ACC112 (cell line): Measurements from ENCODE around the gene GPATCH2L.

Source experiments
- H2AFZ ChIP-seq: fragments of 200-600 bp; sonication (generic); one replicate; pipeline ENCODE4 v1.6.0; 2017; ENCODE audit warnings: antibody characterized with exemption, low read length; ENCODE audit not compliant: unreplicated experiment
- H3K27ac ChIP-seq: fragments of 200-600 bp; sonication (generic); 2 replicates; pipeline ENCODE4 v1.5.1; 2014; ENCODE audit warnings: low read depth, mild to moderate bottlenecking, antibody characterized with exemption, low read length, moderate library complexity
- H3K27me3 ChIP-seq: fragments of 200-600 bp; sonication (generic); 2 replicates; pipeline ENCODE4 v1.6.1; 2014; ENCODE audit warnings: mild to moderate bottlenecking, antibody characterized with exemption, low read length, moderate library complexity, mixed read lengths; ENCODE audit not compliant: insufficient read depth
- H3K36me3 ChIP-seq: fragments of 200-600 bp; sonication (generic); 2 replicates; pipeline ENCODE4 v1.6.1; 2016; ENCODE audit warnings: mild to moderate bottlenecking, antibody characterized with exemption, low read length, moderate library complexity, mixed read lengths; ENCODE audit not compliant: insufficient read depth
- H3K4me1 ChIP-seq: fragments of 200-600 bp; sonication (generic); one replicate; pipeline ENCODE4 v1.6.1; 2016; ENCODE audit warnings: low read length, mixed read lengths; ENCODE audit not compliant: insufficient read depth, unreplicated experiment, control insufficient read depth
- H3K4me3 ChIP-seq: fragments of 200-600 bp; sonication (generic); 2 replicates; pipeline ENCODE4 v1.5.1; 2014; ENCODE audit warnings: mild to moderate bottlenecking, low read depth, low read length
- H3K79me2 ChIP-seq: fragments of 200-600 bp; sonication (generic); one replicate; pipeline ENCODE4 v1.6.0; 2016; ENCODE audit warnings: low read length; ENCODE audit not compliant: control insufficient read depth, unreplicated experiment, insufficient read depth

GPATCH2L gene

DNA sequence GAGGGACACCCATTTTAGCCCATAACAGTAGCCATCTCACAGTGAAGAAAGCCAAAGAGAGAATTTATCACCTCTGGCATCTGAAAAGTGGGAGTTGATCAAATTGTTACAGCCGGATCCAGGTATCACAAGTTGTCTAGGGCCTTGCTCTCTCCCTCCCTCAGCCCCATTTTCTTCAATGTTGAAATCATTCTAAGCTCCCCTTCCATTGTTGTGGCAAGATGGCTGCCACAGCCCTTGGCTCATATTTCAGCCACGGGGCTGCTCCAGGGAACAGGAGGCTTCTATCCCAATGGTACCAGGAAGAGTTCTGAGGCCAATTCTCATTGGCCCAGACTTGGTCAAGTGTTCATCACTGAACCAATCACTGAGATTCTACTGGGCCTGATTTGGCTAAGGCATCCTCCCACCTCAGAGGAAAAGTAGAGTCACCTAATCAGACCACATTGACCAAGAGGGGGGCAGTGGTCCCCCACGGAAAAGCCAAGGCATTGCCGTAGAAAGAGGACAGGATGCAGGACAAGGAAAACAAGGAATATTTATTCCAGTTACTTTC lies 106.2 kb downstream of the GPATCH2L start:
- H3K27ac ChIP-seq = no peak overlapping the region
- no peak overlapping the region for H3K4me3 ChIP-seq
- H3K27me3 ChIP-seq = peaks cover 46% of the 10 kb centered on the region
- no peak overlapping the region for H2AFZ ChIP-seq
- no peaks in the 10 kb centered on the region for H3K79me2 ChIP-seq
- peaks cover 6% of the 10 kb centered on the region for H3K4me1 ChIP-seq
- no peaks in the 10 kb centered on the region for H3K36me3 ChIP-seq

DNA sequence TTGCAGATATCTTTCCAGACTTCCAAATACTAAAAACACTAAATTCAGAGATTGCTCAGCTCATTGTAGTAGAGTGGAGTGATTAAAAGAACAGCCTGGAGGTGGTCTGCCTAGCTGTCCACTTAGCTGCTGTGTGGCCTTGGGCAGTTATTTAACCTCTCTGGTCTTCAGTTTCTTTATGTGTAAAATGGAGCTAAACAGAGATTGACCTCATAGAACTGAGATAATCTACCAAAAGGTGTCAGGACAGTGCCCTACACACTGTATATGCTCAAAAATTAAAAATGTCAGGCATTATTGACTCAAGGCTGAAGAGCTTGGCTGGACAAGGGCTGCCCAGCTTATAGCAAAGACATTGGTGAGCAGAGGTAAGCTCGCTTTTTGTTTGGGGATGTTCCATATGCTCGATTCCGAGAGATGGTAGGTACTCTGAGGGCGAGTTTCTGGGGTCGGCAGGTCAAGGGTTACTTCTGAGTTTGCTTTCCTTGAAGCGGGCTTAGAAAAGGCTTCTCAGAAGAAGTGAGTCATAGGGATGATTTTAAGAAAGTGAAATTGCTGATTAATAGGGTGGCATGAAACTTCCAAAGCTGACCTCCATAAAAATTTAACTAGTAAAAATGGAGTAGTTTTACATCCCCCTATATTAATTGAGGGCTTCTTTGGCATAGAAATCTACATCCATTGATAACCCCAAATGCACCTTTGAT lies 107.5 kb downstream of the GPATCH2L start:
- H3K27ac ChIP-seq = no peak overlapping the region
- H3K27me3 ChIP-seq = peaks cover 44% of the 10 kb centered on the region
- H3K79me2 ChIP-seq = no peaks in the 10 kb centered on the region
- H2AFZ ChIP-seq = no peak overlapping the region
- no peak overlapping the region for H3K4me3 ChIP-seq
- no peaks in the 10 kb centered on the region for H3K36me3 ChIP-seq
- H3K4me1 ChIP-seq = peaks cover 6% of the 10 kb centered on the region

DNA sequence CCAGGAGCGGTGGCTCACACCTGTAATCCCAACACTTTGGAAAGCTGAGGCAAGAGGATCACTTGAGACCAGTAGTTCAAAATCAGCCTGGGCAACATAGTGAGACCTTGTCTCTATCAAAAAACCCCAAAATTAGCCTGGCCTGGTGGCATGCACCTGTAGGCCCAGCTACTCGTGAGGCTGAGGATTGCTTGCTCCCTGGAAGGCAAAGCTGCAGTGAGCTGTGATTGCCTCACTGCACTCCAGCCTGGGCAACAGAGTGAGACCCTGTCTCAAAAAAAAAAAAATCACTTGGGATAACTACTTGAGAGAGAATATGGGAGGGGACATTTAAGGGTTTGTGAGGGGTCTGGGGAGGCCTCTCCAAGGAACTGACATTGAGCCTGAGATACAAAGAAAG lies 109.0 kb downstream of the GPATCH2L start:
- H3K27me3 ChIP-seq = peaks cover 47% of the 10 kb centered on the region

DNA sequence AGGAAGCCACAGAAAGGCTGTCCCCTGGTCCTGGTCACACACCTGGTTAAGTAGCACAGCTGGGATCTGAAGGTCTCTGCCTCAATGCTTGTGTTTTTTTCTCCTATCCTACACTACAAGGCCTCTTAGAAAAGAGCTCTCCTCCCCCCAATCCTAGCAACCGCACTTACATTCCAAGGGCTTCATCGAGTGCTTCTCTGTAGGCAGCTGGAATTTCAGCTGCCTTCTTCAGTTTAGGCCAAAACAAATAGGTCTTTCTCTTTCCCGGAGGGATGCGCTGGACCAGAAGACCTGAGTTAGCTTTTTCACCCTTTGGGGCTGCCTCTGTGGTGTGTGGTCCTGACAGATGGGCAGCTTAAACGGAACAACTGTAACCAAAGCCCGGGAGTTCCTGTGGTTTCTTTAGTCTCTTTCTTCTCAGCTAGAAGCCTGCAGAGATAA lies 109.7 kb downstream of the GPATCH2L start:
- Histone ChIP-seq H3K36me3 (no peaks in the 10 kb centered on the region), H3K27me3 (peaks cover 48% of the 10 kb centered on the region), H3K27ac (no peak overlapping the region), H3K4me1 (peaks cover 6% of the 10 kb centered on the region), H3K4me3 (no peak overlapping the region), H2AFZ (no peak overlapping the region), H3K79me2 (no peaks in the 10 kb centered on the region)

More for the DNA sequence above, 109.0 kb downstream of the GPATCH2L start:
- Histone ChIP-seq H2AFZ (no peak overlapping the region), H3K4me3 (no peak overlapping the region), H3K36me3 (no peaks in the 10 kb centered on the region), H3K4me1 (peaks cover 6% of the 10 kb centered on the region), H3K79me2 (no peaks in the 10 kb centered on the region), H3K27ac (no peak overlapping the region)

DNA sequence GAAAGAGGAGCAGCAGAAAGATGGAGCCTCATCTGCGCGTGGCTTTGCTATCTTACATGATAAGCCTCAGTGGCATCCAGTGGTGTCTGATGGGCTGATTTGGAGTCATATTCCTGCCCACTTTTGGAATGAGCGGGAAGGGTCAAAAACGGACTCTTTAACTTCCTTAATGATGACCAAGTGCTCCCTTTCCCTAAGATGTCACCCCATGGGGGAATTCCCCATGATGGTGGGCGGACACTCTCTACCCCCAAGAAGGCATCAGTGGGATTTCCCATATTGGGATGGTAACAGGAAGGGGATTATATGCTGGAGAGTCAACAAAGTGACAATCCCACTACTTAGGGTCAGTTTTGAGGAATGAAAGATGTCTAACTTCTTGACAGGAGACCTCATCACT lies 110.9 kb downstream of the GPATCH2L start:
- peaks cover 2% of the 10 kb centered on the region for H3K4me1 ChIP-seq
- no peak overlapping the region for H3K27ac ChIP-seq
- peaks cover 50% of the 10 kb centered on the region for H3K27me3 ChIP-seq
- H3K36me3 ChIP-seq = no peaks in the 10 kb centered on the region
- H2AFZ ChIP-seq = no peak overlapping the region
- H3K79me2 ChIP-seq = no peaks in the 10 kb centered on the region
- H3K4me3 ChIP-seq = no peak overlapping the region
